Esophagus squamous epithelium (tissue), 4 donors: Measurements from ENCODE around the gene CMYA5.

Source experiments
- POLR2A ChIP-seq, 4 donors: fragments of 450-650 bp; IDR thresholded peaks; one replicate each; pipeline ENCODE4 v1.6.1; 2017; ENCODE audit warnings: antibody characterized with exemption in 4 of 4, mild to moderate bottlenecking in 4 of 4, moderate library complexity in 3 of 4
- TF ChIP-seq, protein P1 (sequence below), 6 experiments: fragments of 450-650 bp in 4 of 6; fragments of 200-600 bp in 2 of 6; sonication (generic) in 2 of 6; IDR thresholded peaks; one replicate each; pipeline ENCODE4 v1.5.1; 2016 to 2019; ENCODE audit warnings: antibody characterized with exemption in 6 of 6, mild to moderate bottlenecking in 4 of 6, moderate library complexity in 4 of 6

- no peak for TF ChIP-seq POLR2A (IDR thresholded peaks at IDR 0.05)
- TF ChIP-seq, protein P1, sequence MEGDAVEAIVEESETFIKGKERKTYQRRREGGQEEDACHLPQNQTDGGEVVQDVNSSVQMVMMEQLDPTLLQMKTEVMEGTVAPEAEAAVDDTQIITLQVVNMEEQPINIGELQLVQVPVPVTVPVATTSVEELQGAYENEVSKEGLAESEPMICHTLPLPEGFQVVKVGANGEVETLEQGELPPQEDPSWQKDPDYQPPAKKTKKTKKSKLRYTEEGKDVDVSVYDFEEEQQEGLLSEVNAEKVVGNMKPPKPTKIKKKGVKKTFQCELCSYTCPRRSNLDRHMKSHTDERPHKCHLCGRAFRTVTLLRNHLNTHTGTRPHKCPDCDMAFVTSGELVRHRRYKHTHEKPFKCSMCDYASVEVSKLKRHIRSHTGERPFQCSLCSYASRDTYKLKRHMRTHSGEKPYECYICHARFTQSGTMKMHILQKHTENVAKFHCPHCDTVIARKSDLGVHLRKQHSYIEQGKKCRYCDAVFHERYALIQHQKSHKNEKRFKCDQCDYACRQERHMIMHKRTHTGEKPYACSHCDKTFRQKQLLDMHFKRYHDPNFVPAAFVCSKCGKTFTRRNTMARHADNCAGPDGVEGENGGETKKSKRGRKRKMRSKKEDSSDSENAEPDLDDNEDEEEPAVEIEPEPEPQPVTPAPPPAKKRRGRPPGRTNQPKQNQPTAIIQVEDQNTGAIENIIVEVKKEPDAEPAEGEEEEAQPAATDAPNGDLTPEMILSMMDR (IDR thresholded peaks at IDR 0.05): no peak
Observed at GRCh38 chr5:79773612-79774011, 84.0 kb downstream of the CMYA5 start.
